ENCODE results near the gene MFN2.

Gene MFN2

GRCh38 chr1:11948822-11949458, 31.3 kb upstream of the MFN2 start:
- Mint-ChIP-seq H3K27ac (no peak overlapping the region), H3K9me3 (peaks cover 6% of the 10 kb centered on the region), H3K27me3 (no peaks in the 10 kb centered on the region), H3K4me3 (no peak overlapping the region), H3K4me1 (ENCODE audit: low read depth) (no peaks in the 10 kb centered on the region), H3K36me3 (ENCODE audit: low read depth) (peaks cover 42% of the 10 kb centered on the region)

DNA sequence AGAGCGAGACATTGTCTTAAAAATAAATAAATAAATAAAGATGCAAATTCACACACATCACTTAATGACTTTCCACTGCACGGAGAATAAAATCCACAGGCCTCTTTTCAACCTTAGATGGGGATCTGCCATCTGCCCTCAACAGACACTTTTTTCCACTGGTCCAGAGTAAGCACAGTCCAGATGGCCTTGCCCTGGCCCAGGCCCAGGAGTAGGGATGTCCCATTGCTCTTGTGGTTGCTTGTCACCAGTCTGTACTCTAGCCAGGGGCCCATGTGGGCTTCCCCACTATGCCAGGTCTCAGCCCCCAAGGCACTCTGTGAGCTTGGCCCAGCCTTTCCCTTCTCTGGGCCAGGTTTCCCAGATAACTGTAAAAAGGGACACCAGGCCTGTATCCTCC, 28.3 kb upstream of the MFN2 start:
- Mint-ChIP-seq H3K27me3 (no peaks in the 10 kb centered on the region), H3K4me3 (no peak overlapping the region), H3K9me3 (no peaks in the 10 kb centered on the region), H3K4me1 (ENCODE audit: low read depth) (no peaks in the 10 kb centered on the region), H3K27ac (no peak overlapping the region), H3K36me3 (ENCODE audit: low read depth) (peaks cover 37% of the 10 kb centered on the region)

GRCh38 chr1:11952455-11953109, 27.7 kb upstream of the MFN2 start:
- Mint-ChIP-seq H3K27me3 (no peaks in the 10 kb centered on the region), H3K27ac (no peak overlapping the region), H3K9me3 (no peaks in the 10 kb centered on the region), H3K4me1 (ENCODE audit: low read depth) (no peaks in the 10 kb centered on the region), H3K4me3 (no peak overlapping the region), H3K36me3 (ENCODE audit: low read depth) (peaks cover 38% of the 10 kb centered on the region)

- no peaks in the 10 kb centered on the region for H3K9me3 Mint-ChIP-seq
- H3K36me3 Mint-ChIP-seq (ENCODE audit: low read depth): peaks cover 30% of the 10 kb centered on the region
- H3K27me3 Mint-ChIP-seq: no peaks in the 10 kb centered on the region
- H3K4me1 Mint-ChIP-seq (ENCODE audit: low read depth): no peaks in the 10 kb centered on the region
- no peak overlapping the region for H3K4me3 Mint-ChIP-seq
- H3K27ac Mint-ChIP-seq: no peak overlapping the region
These were observed 25.0 kb upstream of the MFN2 start for GRCh38 chr1:11955221-11955620.

GRCh38 chr1:11957398-11957797, 22.8 kb upstream of the MFN2 start:
- Mint-ChIP-seq H3K4me3 (no peak overlapping the region), H3K27ac (no peak overlapping the region), H3K36me3 (ENCODE audit: low read depth) (peaks cover 22% of the 10 kb centered on the region), H3K27me3 (no peaks in the 10 kb centered on the region), H3K4me1 (ENCODE audit: low read depth) (no peaks in the 10 kb centered on the region), H3K9me3 (no peaks in the 10 kb centered on the region)

DNA sequence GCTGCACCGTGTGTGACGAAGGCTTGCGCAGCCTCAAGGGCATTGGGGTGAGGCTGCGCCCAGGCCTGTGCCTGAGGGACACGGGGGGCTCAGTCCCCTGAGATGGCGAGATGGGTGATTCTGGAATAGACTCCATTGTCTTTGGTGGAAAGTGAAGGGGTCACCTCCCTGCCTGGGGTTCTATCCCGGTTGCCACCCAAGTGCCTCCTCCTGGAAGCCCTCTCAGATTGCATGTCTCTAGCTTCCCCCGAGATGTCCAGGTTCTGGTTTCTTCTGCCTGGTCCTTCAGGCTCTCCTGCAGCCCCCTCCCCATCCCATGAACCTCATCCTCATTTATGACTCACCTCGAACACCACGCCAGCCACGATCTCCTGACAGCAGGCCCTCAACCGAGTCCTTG, 22.3 kb upstream of the MFN2 start:
- no peaks in the 10 kb centered on the region for H3K9me3 Mint-ChIP-seq
- no peaks in the 10 kb centered on the region for H3K4me1 Mint-ChIP-seq (ENCODE audit: low read depth)
- H3K27me3 Mint-ChIP-seq: no peaks in the 10 kb centered on the region
- no peak overlapping the region for H3K27ac Mint-ChIP-seq
- H3K4me3 Mint-ChIP-seq: no peak overlapping the region
- H3K36me3 Mint-ChIP-seq (ENCODE audit: low read depth): peaks cover 17% of the 10 kb centered on the region

DNA sequence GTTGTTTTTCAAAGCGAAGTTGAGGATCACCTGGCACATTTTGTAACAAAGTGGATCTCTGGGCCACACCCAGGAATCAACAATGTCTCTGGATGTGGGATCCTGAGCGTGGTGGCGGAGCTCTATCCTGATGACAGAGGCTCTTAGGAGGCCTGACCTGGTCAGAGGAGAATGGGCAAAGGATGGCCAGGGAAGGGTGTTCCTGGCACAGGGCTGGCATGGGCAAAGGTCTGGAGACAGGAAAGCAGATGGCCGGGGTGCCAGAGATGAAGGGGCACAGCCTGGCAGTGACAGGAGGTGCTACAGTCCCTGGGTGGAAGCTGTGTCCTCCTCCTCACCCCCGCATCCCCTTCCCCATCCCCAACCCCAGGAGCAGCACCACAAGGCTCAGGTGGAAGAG, 20.0 kb upstream of the MFN2 start:
- Mint-ChIP-seq H3K27me3 (no peaks in the 10 kb centered on the region), H3K9me3 (no peaks in the 10 kb centered on the region), H3K4me1 (ENCODE audit: low read depth) (no peaks in the 10 kb centered on the region), H3K27ac (no peak overlapping the region), H3K36me3 (ENCODE audit: low read depth) (peaks cover 36% of the 10 kb centered on the region), H3K4me3 (no peak overlapping the region)

- Mint-ChIP-seq H3K36me3 (ENCODE audit: low read depth) (peaks cover 36% of the 10 kb centered on the region), H3K9me3 (no peaks in the 10 kb centered on the region), H3K27me3 (no peaks in the 10 kb centered on the region), H3K27ac (no peak overlapping the region), H3K4me1 (ENCODE audit: low read depth) (no peaks in the 10 kb centered on the region), H3K4me3 (no peak overlapping the region)
These were observed 19.5 kb upstream of the MFN2 start for GRCh38 chr1:11960715-11961114.

DNA sequence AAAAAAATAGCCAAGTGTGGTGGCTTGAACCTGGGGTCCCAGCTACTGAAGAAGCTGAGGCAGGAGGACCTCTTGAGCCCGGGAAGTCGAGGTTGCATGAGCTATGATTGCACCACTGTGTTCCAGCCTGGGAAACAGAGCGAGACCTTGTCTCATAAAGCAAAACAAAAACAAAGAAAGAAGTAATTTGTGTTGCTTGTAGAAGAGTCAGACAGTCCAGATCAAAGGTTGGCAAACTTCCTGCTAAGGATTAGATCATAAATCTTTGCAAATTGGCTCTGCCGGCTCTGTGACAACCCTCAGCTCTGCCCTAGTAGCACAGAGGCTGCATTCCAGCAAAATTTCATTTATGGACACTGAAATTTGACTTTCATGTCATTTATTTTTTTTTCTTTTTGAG, 19.0 kb upstream of the MFN2 start:
- H3K27me3 Mint-ChIP-seq: no peaks in the 10 kb centered on the region
- H3K4me1 Mint-ChIP-seq (ENCODE audit: low read depth): no peaks in the 10 kb centered on the region
- H3K4me3 Mint-ChIP-seq: no peak overlapping the region
- peaks cover 35% of the 10 kb centered on the region for H3K36me3 Mint-ChIP-seq (ENCODE audit: low read depth)
- H3K27ac Mint-ChIP-seq: no peak overlapping the region
- no peaks in the 10 kb centered on the region for H3K9me3 Mint-ChIP-seq

- H3K27me3 Mint-ChIP-seq: no peaks in the 10 kb centered on the region
- H3K36me3 Mint-ChIP-seq (ENCODE audit: low read depth): peaks cover 26% of the 10 kb centered on the region
- H3K9me3 Mint-ChIP-seq: no peaks in the 10 kb centered on the region
- H3K27ac Mint-ChIP-seq: no peak overlapping the region
- H3K4me3 Mint-ChIP-seq: no peak overlapping the region
- H3K4me1 Mint-ChIP-seq (ENCODE audit: low read depth): no peaks in the 10 kb centered on the region
These were observed 16.6 kb upstream of the MFN2 start for GRCh38 chr1:11963622-11964021.

GRCh38 chr1:11964656-11965055, 15.6 kb upstream of the MFN2 start:
- Mint-ChIP-seq H3K36me3 (ENCODE audit: low read depth) (peaks cover 26% of the 10 kb centered on the region), H3K4me1 (ENCODE audit: low read depth) (no peaks in the 10 kb centered on the region), H3K9me3 (no peaks in the 10 kb centered on the region), H3K27ac (no peak overlapping the region), H3K27me3 (no peaks in the 10 kb centered on the region), H3K4me3 (no peak overlapping the region)

DNA sequence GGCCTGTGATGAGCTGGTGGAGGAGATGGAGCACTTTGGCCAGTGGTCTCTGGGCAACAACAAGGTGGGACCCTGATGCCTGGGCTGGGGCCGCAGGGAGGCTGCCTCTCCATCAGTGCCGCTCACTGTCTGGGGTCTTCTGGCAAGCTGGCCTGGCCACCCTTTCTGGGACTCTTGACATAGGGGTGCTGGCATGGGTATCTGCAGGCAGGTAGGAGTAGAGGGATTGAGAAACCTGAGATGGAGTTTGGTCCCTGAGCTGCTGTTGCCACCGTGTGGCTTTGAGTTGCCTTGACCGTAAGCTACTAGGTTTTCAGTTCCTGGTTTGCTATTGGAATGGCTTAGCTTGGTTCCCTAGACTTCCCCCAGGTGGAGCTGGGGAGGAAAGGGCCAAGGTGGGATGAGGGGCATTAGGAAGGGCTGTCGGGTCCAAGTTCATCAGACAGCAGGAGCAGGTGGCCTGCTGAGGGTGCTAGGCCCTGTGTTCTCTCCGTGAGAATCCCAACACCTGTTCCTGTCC, 13.2 kb upstream of the MFN2 start:
- no peak overlapping the region for H3K27ac Mint-ChIP-seq
- no peaks in the 10 kb centered on the region for H3K9me3 Mint-ChIP-seq
- H3K36me3 Mint-ChIP-seq (ENCODE audit: low read depth): peaks cover 19% of the 10 kb centered on the region
- no peaks in the 10 kb centered on the region for H3K4me1 Mint-ChIP-seq (ENCODE audit: low read depth)
- no peak overlapping the region for H3K4me3 Mint-ChIP-seq
- no peaks in the 10 kb centered on the region for H3K27me3 Mint-ChIP-seq

GRCh38 chr1:11970441-11971185, 9.6 kb upstream of the MFN2 start:
- Mint-ChIP-seq H3K9me3 (no peaks in the 10 kb centered on the region), H3K4me1 (ENCODE audit: low read depth) (peaks cover 9% of the 10 kb centered on the region), H3K27ac (no peak overlapping the region), H3K36me3 (ENCODE audit: low read depth) (peaks cover 10% of the 10 kb centered on the region), H3K27me3 (no peaks in the 10 kb centered on the region), H3K4me3 (no peak overlapping the region)

- no peak overlapping the region for H3K4me3 Mint-ChIP-seq
- H3K27me3 Mint-ChIP-seq: no peaks in the 10 kb centered on the region
- peaks cover 32% of the 10 kb centered on the region for H3K4me1 Mint-ChIP-seq (ENCODE audit: low read depth)
- H3K36me3 Mint-ChIP-seq (ENCODE audit: low read depth): peaks cover 20% of the 10 kb centered on the region
- no peaks in the 10 kb centered on the region for H3K9me3 Mint-ChIP-seq
- no peak overlapping the region for H3K27ac Mint-ChIP-seq
These were observed 2.6 kb upstream of the MFN2 start for GRCh38 chr1:11977625-11978024.

GRCh38 chr1:11978301-11978700, 1.9 kb upstream of the MFN2 start:
- Mint-ChIP-seq H3K36me3 (ENCODE audit: low read depth) (peaks cover 26% of the 10 kb centered on the region), H3K27ac (no peak overlapping the region), H3K4me1 (ENCODE audit: low read depth) (peaks cover 36% of the 10 kb centered on the region), H3K9me3 (no peaks in the 10 kb centered on the region), H3K4me3 (no peak overlapping the region), H3K27me3 (no peaks in the 10 kb centered on the region)
